Aorta (tissue), 5 donors: Measurements from ENCODE around the gene PRKN. TPM values are rescaled to one million over a fixed set of nuclear protein-coding genes. Genes with fewer than 3 reads are reported as not detected.

Source experiments
- ATAC-seq: fragments of 200-7000 bp; cut with Tn5 transposase; one replicate; pipeline ENCODE4 v1.9.1; 2022; ENCODE audit warnings: moderate library complexity; ENCODE audit not compliant: low FRiP score
- DNase-seq, 2 donors: peaks; one replicate each; pipeline ENCODE4 v3.0.0-alpha.2; 2020
- H3K27ac ChIP-seq, 2 donors: one replicate each; pipeline ENCODE4 v1.5.1; 2013; ENCODE audit warnings: low read length in 2 of 2, mild to moderate bottlenecking in 2 of 2, moderate library complexity in 2 of 2, control low read depth in 1 of 2, inconsistent platforms in 1 of 2, low read depth in 1 of 2
- H3K27me3 ChIP-seq, 2 donors: one replicate each; pipeline ENCODE4 v1.6.1; 2013; ENCODE audit warnings: control low read depth in 1 of 2, low read length in 1 of 2, mild to moderate bottlenecking in 1 of 2, moderate library complexity in 1 of 2; ENCODE audit not compliant: insufficient read depth in 2 of 2, control insufficient read depth in 1 of 2
- H3K36me3 ChIP-seq, 2 donors: one replicate each; pipeline ENCODE4 v1.6.1; 2013; ENCODE audit warnings: control low read depth in 1 of 2, low read length in 1 of 2, mild to moderate bottlenecking in 1 of 2; ENCODE audit not compliant: insufficient read depth in 2 of 2, control insufficient read depth in 1 of 2
- H3K4me1 ChIP-seq, 2 donors: one replicate each; pipeline ENCODE4 v1.6.1; 2013; ENCODE audit warnings: low read length in 2 of 2, control low read depth in 1 of 2, mild to moderate bottlenecking in 1 of 2, moderate library complexity in 1 of 2; ENCODE audit not compliant: insufficient read depth in 2 of 2, control insufficient read depth in 1 of 2
- H3K4me3 ChIP-seq, 2 donors: one replicate each; pipeline ENCODE4 v1.5.1; 2013; ENCODE audit warnings: low read length in 2 of 2, control low read depth in 1 of 2, mild to moderate bottlenecking in 1 of 2
- H3K9me3 ChIP-seq: one replicate; pipeline ENCODE4 v1.6.1; 2013; ENCODE audit warnings: mild to moderate bottlenecking, low read length; ENCODE audit not compliant: control insufficient read depth
- WGBS, 2 donors: extraction: QIAGEN DNeasy Blood & Tissue Kit; methylation state at CpG; one replicate each; pipeline ENCODE4 v1.1.7; 2013; 5-methylcytosine and 5-hydroxymethylcytosine counted together
- intact Hi-C, 2 donors: fragments of 100-400 bp; cut with DNase I; formaldehyde crosslinking; loops; one replicate each; pipeline versions ENCODE4 v1.14.2 to v1.15.0; 2022
- polyA plus RNA-seq, 2 donors: library from polyadenylated mRNA; stranded (reverse); fragments of 200-250 nt; gene quantifications; one replicate each; pipeline ENCODE4 v1.2.3, GENCODE V29; 2013
- total RNA-seq, 2 donors: library from RNA; stranded (reverse); fragmentation: NEBNext Ultra II Directional; extraction: Animal tissue kit (Norgen Biotek cat#: 25700); gene quantifications; one replicate each; pipeline ENCODE4 v1.2.1, GENCODE V29; 2021
- donor health status: healthy with polysubstance abuse.
- donor health status: Bipolar disorder and iron deficiency.
- donor health status: DM: no; HTN: no; CAD: no.
- donor health status: DM: no; HTN: no; CAD: no.
- donor health status: DM: yes; HTN: yes; CAD: no.

The PRKN gene
- total and polyA plus RNA-seq, 4 donors = 1.0 to 17.3 (median 5.7) TPM

GRCh38 chr6:162229093-162229492 is 498.5 kb downstream of the PRKN start:
- ATAC-seq = no peak

DNA sequence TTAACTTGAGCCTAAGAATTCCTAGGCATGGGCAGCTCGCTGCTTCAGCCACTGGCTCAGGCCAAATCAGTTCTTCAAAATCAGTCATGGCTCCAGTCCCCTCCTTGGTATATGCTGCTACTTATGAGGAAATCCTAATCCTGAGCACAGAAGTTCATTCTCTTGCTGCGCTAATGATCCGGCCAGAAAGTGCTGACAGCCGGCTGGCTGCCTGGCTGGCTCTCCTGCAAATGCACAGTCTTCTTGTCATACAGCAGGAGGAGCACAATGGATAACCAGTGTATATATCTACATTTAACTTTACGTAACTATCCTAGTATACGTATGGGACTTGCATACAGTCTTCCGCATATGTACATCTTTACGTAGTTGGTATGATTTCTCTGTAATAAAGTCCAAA is 500.8 kb downstream of the PRKN start:
- ATAC-seq (no peak), DNase-seq (no peak)
- intact Hi-C loops = no loop called here
- H3K27ac ChIP-seq = no peak overlapping the region
- no peaks in the 10 kb centered on the region for H3K9me3 ChIP-seq
- H3K36me3 ChIP-seq = no peaks in the 10 kb centered on the region
- 93 to 98% methylated on average over 8 of the region's 8 CpGs for WGBS, 2 donors
- no peak overlapping the region for H3K4me3 ChIP-seq
- no peaks in the 10 kb centered on the region for H3K4me1 ChIP-seq
- no peaks in the 10 kb centered on the region for H3K27me3 ChIP-seq

More at GRCh38 chr6:162229093-162229492, 498.5 kb downstream of the PRKN start:
- Histone ChIP-seq H3K9me3 (no peaks in the 10 kb centered on the region), H3K36me3 (no peaks in the 10 kb centered on the region), H3K4me1 (no peaks in the 10 kb centered on the region), H3K27ac (no peak overlapping the region), H3K4me3 (no peak overlapping the region), H3K27me3 (no peaks in the 10 kb centered on the region)
- intact Hi-C loops = no loop called here
- DNase-seq = no peak
- 98% methylated on average over 2 of the region's 2 CpGs for WGBS, 2 donors

DNA sequence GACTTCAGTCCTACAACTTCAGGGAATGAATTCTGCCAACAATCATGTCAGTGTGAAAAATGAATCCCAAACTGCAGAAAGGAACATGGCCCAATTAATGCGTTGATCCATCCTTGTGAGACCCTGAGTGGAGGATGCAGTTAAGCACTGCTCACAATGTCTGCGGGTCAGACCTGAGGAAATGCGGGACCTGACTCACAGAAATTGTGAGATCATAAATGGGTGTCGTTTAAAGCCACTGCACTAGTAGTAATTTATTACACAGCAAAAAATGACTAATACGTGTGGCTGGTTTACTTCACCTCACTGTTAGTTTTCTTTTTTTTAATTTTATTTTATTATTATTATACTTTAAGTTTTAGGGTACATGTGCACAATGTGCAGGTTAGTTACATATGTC is 505.0 kb downstream of the PRKN start:
- H3K4me1 ChIP-seq = no peaks in the 10 kb centered on the region
- intact Hi-C loops = no loop called here
- WGBS, 2 donors = 84 to 86% methylated on average over 5 of the region's 5 CpGs
- DNase-seq (no peak), ATAC-seq (no peak)
- no peaks in the 10 kb centered on the region for H3K9me3 ChIP-seq
- no peak overlapping the region for H3K27ac ChIP-seq
- no peaks in the 10 kb centered on the region for H3K27me3 ChIP-seq
- H3K4me3 ChIP-seq = no peak overlapping the region
- no peaks in the 10 kb centered on the region for H3K36me3 ChIP-seq

- Histone ChIP-seq H3K27me3 (no peaks in the 10 kb centered on the region), H3K36me3 (no peaks in the 10 kb centered on the region), H3K4me3 (no peak overlapping the region), H3K9me3 (no peaks in the 10 kb centered on the region), H3K27ac (no peak overlapping the region), H3K4me1 (no peaks in the 10 kb centered on the region)
- intact Hi-C loops = no loop called here
- ATAC-seq (no peak), DNase-seq (no peak)
- 86 to 91% methylated on average over 4 of the region's 4 CpGs for WGBS, 2 donors
Measured at GRCh38 chr6:162220876-162221275, 506.7 kb downstream of the PRKN start.

DNA sequence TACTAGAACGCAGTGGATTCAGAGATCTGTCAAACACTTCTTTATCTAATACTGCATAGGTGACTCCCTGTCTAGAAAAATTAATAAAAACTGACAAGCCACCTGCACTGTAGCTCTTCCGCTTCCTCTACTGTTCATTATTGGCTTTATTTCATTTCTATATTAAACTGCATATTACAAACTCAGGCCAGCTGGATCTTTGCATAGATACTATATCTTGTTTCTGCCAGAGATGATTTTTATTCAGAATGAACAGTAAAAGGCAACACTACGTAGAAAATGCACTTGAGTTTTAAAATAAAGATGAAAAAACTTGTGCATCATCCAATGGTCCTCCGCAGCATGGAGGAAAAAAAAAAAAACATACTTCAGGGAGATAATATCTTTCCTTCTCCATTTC is 508.3 kb downstream of the PRKN start:
- DNase-seq = no peak
- Histone ChIP-seq H3K4me1 (no peaks in the 10 kb centered on the region), H3K9me3 (no peaks in the 10 kb centered on the region), H3K27ac (no peak overlapping the region), H3K36me3 (no peaks in the 10 kb centered on the region), H3K27me3 (no peaks in the 10 kb centered on the region), H3K4me3 (no peak overlapping the region)
- ATAC-seq = no peak
- 94% methylated on average over 4 of the region's 4 CpGs for WGBS, 2 donors
- intact Hi-C loops = no loop called here

GRCh38 chr6:162217811-162218493 is 509.6 kb downstream of the PRKN start:
- Histone ChIP-seq H3K27me3 (no peaks in the 10 kb centered on the region), H3K27ac (no peak overlapping the region), H3K4me1 (no peaks in the 10 kb centered on the region), H3K36me3 (no peaks in the 10 kb centered on the region), H3K9me3 (no peaks in the 10 kb centered on the region), H3K4me3 (no peak overlapping the region)
- DNase-seq = no peak
- intact Hi-C loops = no loop called here
- 80 to 83% methylated on average over 11 of the region's 11 CpGs for WGBS, 2 donors
- no peak for ATAC-seq

DNA sequence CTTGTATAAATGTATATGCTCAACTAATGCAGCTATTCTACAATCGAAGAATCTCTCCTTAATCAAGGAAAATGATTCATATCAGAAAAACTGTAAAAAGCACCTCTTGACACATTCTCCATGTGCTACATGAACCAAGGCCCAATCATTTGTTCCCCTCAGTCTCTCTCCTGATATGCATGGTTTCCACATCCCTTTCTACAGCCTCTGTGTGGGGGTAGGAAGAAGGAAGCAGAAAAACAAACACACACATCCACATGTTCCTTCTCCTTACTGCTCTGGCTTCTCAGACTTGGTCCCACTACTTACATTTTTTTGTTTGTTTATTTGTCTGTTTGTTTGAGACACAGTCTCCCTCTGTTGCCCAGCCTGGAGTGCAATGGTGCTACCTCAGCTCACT is 510.5 kb downstream of the PRKN start:
- no peaks in the 10 kb centered on the region for H3K36me3 ChIP-seq
- H3K4me1 ChIP-seq = no peaks in the 10 kb centered on the region
- ATAC-seq (no peak), DNase-seq (no peak)
- 86 to 89% methylated on average over 1 of the region's 1 CpG for WGBS, 2 donors
- no peaks in the 10 kb centered on the region for H3K9me3 ChIP-seq
- H3K4me3 ChIP-seq = no peak overlapping the region
- no peak overlapping the region for H3K27ac ChIP-seq
- no peaks in the 10 kb centered on the region for H3K27me3 ChIP-seq
- intact Hi-C loops = no loop called here

- no peak overlapping the region for H3K27ac ChIP-seq
- DNase-seq (no peak), ATAC-seq (no peak)
- H3K4me3 ChIP-seq = no peak overlapping the region
- H3K27me3 ChIP-seq = no peaks in the 10 kb centered on the region
- H3K4me1 ChIP-seq = no peaks in the 10 kb centered on the region
- WGBS, 2 donors = 96% methylated on average over 1 of the region's 1 CpG
- no peaks in the 10 kb centered on the region for H3K9me3 ChIP-seq
- intact Hi-C loops = no loop called here
- no peaks in the 10 kb centered on the region for H3K36me3 ChIP-seq
Measured at GRCh38 chr6:162211777-162212176, 515.8 kb downstream of the PRKN start.

DNA sequence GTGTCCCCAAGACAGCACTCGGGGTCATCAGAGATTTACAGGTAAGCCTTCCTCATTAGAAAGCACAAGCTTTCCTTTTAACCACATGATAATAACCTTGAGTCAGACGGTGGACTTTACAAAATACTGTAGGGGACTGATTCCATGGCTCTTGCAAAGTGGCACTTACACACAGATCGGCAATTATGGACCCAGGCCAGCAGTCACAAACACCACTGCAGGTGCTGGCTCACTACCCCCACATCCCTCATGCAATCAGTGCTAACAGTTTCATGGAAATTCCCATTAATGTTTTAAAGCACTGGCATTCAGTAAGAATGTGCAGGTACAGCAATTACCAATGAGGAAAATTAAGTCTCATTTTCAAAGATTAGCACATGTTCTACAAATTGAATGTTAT is 516.5 kb downstream of the PRKN start:
- no peaks in the 10 kb centered on the region for H3K9me3 ChIP-seq
- 59 to 76% methylated on average over 3 of the region's 3 CpGs for WGBS, 2 donors
- no peaks in the 10 kb centered on the region for H3K27me3 ChIP-seq
- ATAC-seq (no peak), DNase-seq (no peak)
- H3K4me1 ChIP-seq = no peaks in the 10 kb centered on the region
- no peaks in the 10 kb centered on the region for H3K36me3 ChIP-seq
- no peak overlapping the region for H3K4me3 ChIP-seq
- intact Hi-C loops = no loop called here
- H3K27ac ChIP-seq = no peak overlapping the region
